CD4-positive, CD25-positive, alpha-beta regulatory T cell (primary cell): ENCODE measurements around the gene PACC1. TPM values are rescaled to one million over a fixed set of nuclear protein-coding genes. Genes with fewer than 3 reads are reported as not detected.

Experiments
- ATAC-seq, 2 donors: fragments of 150-1000 bp; cut with Tn5 transposase; one replicate each; pipeline ENCODE4 v1.10.0; 2021; ENCODE audit warnings: low read depth in 2 of 2, moderate number of reproducible peaks in 2 of 2, moderate library complexity in 1 of 2
- DNase-seq, 3 donors: peaks; one replicate each; pipeline versions ENCODE4 v3.0.0 to v3.0.0-alpha.2; 2012 to 2022; ENCODE audit warnings: mixed read lengths in 1 of 3
- H3K27ac ChIP-seq: one replicate; pipeline ENCODE4 v1.7.0; 2013; ENCODE audit warnings: mild to moderate bottlenecking, low read length; ENCODE audit not compliant: insufficient read depth, poor library complexity, severe bottlenecking
- H3K27me3 ChIP-seq: one replicate; pipeline ENCODE4 v1.7.0; 2013; ENCODE audit warnings: low read length; ENCODE audit not compliant: control insufficient read depth, insufficient read depth
- H3K36me3 ChIP-seq: one replicate; pipeline ENCODE4 v1.7.0; 2013; ENCODE audit warnings: mild to moderate bottlenecking, low read length, moderate library complexity; ENCODE audit not compliant: control insufficient read depth, insufficient read depth
- H3K4me1 ChIP-seq: 2 replicates; pipeline ENCODE4 v1.7.0; 2013; ENCODE audit warnings: mild to moderate bottlenecking, low read length; ENCODE audit not compliant: insufficient read depth, control insufficient read depth, poor library complexity, severe bottlenecking
- H3K4me3 ChIP-seq: one replicate; pipeline ENCODE4 v1.7.0; 2013; ENCODE audit warnings: low read depth, mild to moderate bottlenecking, low read length, moderate library complexity
- H3K9me3 ChIP-seq, 2 experiments: 1 replicate in 1 of 2; 2 replicates in 1 of 2; pipeline ENCODE4 v1.7.0; 2013; ENCODE audit warnings: low read length in 2 of 2, mild to moderate bottlenecking in 1 of 2, moderate library complexity in 1 of 2; ENCODE audit not compliant: control insufficient read depth in 2 of 2
- H3K27ac Mint-ChIP-seq, 3 donors: one replicate each; pipeline ENCODE4 v1.8.0; 2020 to 2022; ENCODE audit warnings: mild to moderate bottlenecking in 3 of 3, mixed read lengths in 3 of 3, moderate library complexity in 2 of 3
- H3K27me3 Mint-ChIP-seq: one replicate; pipeline ENCODE4 v1.8.0; 2022; ENCODE audit warnings: mild to moderate bottlenecking, mixed read lengths
- H3K36me3 Mint-ChIP-seq: one replicate; pipeline ENCODE4 v1.8.0; 2020; ENCODE audit warnings: mixed read lengths
- H3K4me1 Mint-ChIP-seq, 4 donors: one replicate each; pipeline ENCODE4 v1.8.0; 2020 to 2022; ENCODE audit warnings: mixed read lengths in 4 of 4, mild to moderate bottlenecking in 1 of 4
- H3K4me3 Mint-ChIP-seq, 4 donors: one replicate each; pipeline ENCODE4 v1.8.0; 2020 to 2022; ENCODE audit warnings: mild to moderate bottlenecking in 4 of 4, mixed read lengths in 4 of 4, moderate library complexity in 3 of 4
- H3K9me3 Mint-ChIP-seq, 7 donors: one replicate each; pipeline ENCODE4 v1.8.0; 2020 to 2022; ENCODE audit warnings: mixed read lengths in 7 of 7, mild to moderate bottlenecking in 3 of 7, moderate library complexity in 2 of 7
- polyA plus RNA-seq, 4 donors: library from polyadenylated mRNA; unstranded; fragments of 300-500 nt; fragmentation: Illumina TruSeq; gene quantifications; one replicate each; pipeline ENCODE4 v1.2.3, GENCODE V29; 2021
- total RNA-seq: library from RNA; stranded (reverse); gene quantifications from one replicate; pipeline ENCODE4 v1.2.3, GENCODE V29; 2022

PACC1 gene
- total and polyA plus RNA-seq, 5 donors from 2014 or later: 7.4 to 17.3 (median 13.2) TPM

- H3K27me3 Mint-ChIP-seq: no peaks in the 10 kb centered on the region
- no peak overlapping the region for H3K4me3 Mint-ChIP-seq
- DNase-seq (no peak), ATAC-seq (no peak)
- peak overlapping the region in 1 of 3 donors; percentile 42 for H3K27ac Mint-ChIP-seq
- H3K4me1 Mint-ChIP-seq: peaks cover 40 to 67% (median 47%) of the 10 kb centered on the region in 4 donors
- Histone ChIP-seq H3K4me3 (no peak overlapping the region), H3K27ac (no peak overlapping the region), H3K9me3 (no peaks in the 10 kb centered on the region), H3K36me3 (peaks cover 15% of the 10 kb centered on the region), H3K27me3 (no peaks in the 10 kb centered on the region), H3K4me1 (peaks cover 8% of the 10 kb centered on the region)
- H3K9me3 Mint-ChIP-seq: peaks cover 0 to 4% (median 0%) of the 10 kb centered on the region in 7 donors
- H3K36me3 Mint-ChIP-seq: peaks cover 15% of the 10 kb centered on the region
These were observed 99.5 kb downstream of the PACC1 start for GRCh38 chr1:212315184-212315583.

Other genes starting within 250 kb of the PACC1 start
- 64.6 TPM for gene PPP2R5A, start 129.5 kb downstream of the PACC1 start, total RNA-seq
- 10 to 100 TPM; 41.6 to 52.8 (median 46.2) TPM for gene PPP2R5A, start 129.5 kb downstream of the PACC1 start, polyA plus RNA-seq
- 17.0 TPM for gene NENF, start 18.0 kb upstream of the PACC1 start, total RNA-seq
- gene NENF, start 18.0 kb upstream of the PACC1 start, polyA plus RNA-seq: 10 to 100 TPM; 37.8 to 82.8 (median 69.4) TPM
- 53.7 TPM for gene ATF3, start 193.9 kb upstream of the PACC1 start, total RNA-seq
- gene ATF3, start 193.9 kb upstream of the PACC1 start, polyA plus RNA-seq: under 1 TPM in 2 of 4 donors, not detected in 2; 0.42 TPM